ENCODE results near the gene PMVK.

Gene PMVK

DNA sequence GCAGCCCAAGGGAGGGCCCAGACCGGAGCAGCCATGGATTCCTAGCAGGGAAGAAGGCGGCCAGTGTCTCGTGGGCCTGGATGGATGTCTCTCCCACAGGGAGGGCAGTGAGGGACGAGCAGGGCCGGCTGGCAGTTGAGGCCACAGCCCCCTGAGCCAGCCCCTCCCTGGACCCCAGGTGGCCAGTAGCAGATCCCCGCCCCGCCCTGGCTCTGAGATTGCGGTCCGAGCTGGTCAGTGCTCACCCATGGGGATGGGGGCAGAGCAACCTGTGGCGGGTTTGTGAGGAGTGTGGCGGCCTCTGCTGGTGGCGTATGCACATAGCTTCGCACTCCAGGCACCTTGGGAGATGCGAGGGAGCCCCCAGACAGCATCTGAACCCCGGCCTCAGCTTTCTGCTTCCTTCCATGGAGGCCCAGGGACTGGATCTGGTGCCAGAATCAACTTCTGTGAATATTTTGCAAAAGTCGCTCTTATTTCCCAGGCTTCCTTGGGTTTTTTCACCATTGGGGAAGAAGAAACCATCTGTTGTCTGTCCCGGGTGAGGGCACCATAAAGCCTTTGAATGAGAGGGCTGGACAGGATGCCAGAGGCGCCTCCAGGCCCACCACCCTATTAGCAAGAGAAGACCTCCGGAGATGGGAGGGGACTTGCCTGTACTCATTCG is 58.0 kb downstream of the PMVK start:
- H3K4me3 ChIP-seq (replicated peaks; ENCODE audit: low read depth, low read length), result no peak overlapping the region
- TF ChIP-seq, protein P1, sequence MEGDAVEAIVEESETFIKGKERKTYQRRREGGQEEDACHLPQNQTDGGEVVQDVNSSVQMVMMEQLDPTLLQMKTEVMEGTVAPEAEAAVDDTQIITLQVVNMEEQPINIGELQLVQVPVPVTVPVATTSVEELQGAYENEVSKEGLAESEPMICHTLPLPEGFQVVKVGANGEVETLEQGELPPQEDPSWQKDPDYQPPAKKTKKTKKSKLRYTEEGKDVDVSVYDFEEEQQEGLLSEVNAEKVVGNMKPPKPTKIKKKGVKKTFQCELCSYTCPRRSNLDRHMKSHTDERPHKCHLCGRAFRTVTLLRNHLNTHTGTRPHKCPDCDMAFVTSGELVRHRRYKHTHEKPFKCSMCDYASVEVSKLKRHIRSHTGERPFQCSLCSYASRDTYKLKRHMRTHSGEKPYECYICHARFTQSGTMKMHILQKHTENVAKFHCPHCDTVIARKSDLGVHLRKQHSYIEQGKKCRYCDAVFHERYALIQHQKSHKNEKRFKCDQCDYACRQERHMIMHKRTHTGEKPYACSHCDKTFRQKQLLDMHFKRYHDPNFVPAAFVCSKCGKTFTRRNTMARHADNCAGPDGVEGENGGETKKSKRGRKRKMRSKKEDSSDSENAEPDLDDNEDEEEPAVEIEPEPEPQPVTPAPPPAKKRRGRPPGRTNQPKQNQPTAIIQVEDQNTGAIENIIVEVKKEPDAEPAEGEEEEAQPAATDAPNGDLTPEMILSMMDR (IDR thresholded peaks at IDR 0.05; ENCODE audit: low read depth, low read length, missing control alignments), result peak; percentile 83
- DNase-seq (ENCODE audit: extremely low read depth, low read depth), result no peak

- no peak overlapping the region for H3K4me3 ChIP-seq (replicated peaks; ENCODE audit: low read depth, low read length)
- TF ChIP-seq, protein P1 (IDR thresholded peaks at IDR 0.05; ENCODE audit: low read depth, low read length, missing control alignments), result no peak
- DNase-seq (ENCODE audit: extremely low read depth, low read depth), result no peak
These were observed 59.0 kb downstream of the PMVK start for GRCh38 chr1:154877370-154877974.

GRCh38 chr1:154876842-154877369 is 59.6 kb downstream of the PMVK start:
- H3K4me3 ChIP-seq (replicated peaks; ENCODE audit: low read depth, low read length), result no peak overlapping the region
- TF ChIP-seq, protein P1 (IDR thresholded peaks at IDR 0.05; ENCODE audit: low read depth, low read length, missing control alignments), result no peak
- DNase-seq (ENCODE audit: extremely low read depth, low read depth), result no peak

All from HFF-Myc (cell line).